ENCODE measurements around the gene GDF3.
A peak's percentile ranks its signal among the peaks of the same experiment; 100 is the strongest.
"Not testable (repeated sequence)": the region's sequence is repeated elsewhere in the genome, so short reads cannot be mapped to it uniquely, and the experiment has no call there.

Gene GDF3

DNA sequence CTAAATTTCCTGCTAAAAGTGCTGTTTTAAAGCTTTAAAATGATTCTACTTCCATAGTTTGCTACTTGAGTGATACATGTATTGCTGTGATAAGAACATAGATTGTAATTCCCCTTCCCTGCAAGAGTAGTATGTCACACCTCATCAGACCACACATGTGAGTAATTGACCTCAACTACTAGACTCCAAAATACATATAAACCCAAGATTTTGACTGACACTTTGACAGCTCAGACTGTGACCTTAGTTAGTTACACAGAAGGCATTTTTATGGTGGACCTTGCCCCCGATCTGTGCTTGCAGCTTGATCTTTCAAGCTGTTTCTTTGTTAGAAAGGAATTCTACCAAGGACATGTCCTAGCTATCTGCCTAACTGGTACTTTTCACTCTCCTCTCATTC lies 48.5 kb downstream of the GDF3 start:
- no peak for TF ChIP-seq JUND (IDR thresholded peaks at IDR 0.05; ENCODE audit: low read depth)
- in situ Hi-C loops (cut with HindIII; ENCODE audit: low pct_unique_long_range_greater_than_20kb, low sequenced_read_pairs), result no loop called here
- no peak for DNase-seq (ENCODE audit: low read depth in 1 of 2, low spot score in 1 of 2)

DNA sequence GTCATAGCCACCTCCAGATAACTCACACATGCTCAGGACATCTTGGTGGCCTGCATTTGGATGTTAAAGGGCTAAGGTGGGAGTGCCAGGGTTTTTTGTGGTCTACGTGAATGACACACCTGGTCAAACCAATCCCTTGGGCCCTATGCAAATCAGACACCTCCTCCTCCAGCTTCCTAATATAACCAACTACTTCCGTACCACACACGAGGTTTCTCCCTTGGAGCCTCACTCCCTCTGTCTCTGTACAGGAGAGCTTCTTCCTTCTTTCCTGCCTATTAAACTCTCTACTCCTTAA lies 49.4 kb downstream of the GDF3 start:
- TF ChIP-seq JUND (IDR thresholded peaks at IDR 0.05; ENCODE audit: low read depth), result no peak
- no peak for DNase-seq (ENCODE audit: low read depth in 1 of 2, low spot score in 1 of 2)
- in situ Hi-C loops (cut with HindIII; ENCODE audit: low pct_unique_long_range_greater_than_20kb, low sequenced_read_pairs), result no loop called here

- TF ChIP-seq JUND (IDR thresholded peaks at IDR 0.05; ENCODE audit: low read depth), result no peak
- DNase-seq (ENCODE audit: low read depth in 1 of 2, low spot score in 1 of 2), result peak in 1 of 2 experiments; percentile 13
- in situ Hi-C loops (cut with HindIII; ENCODE audit: low pct_unique_long_range_greater_than_20kb, low sequenced_read_pairs), result no loop called here
Observed at GRCh38 chr12:7645395-7646177, 50.0 kb downstream of the GDF3 start.

DNA sequence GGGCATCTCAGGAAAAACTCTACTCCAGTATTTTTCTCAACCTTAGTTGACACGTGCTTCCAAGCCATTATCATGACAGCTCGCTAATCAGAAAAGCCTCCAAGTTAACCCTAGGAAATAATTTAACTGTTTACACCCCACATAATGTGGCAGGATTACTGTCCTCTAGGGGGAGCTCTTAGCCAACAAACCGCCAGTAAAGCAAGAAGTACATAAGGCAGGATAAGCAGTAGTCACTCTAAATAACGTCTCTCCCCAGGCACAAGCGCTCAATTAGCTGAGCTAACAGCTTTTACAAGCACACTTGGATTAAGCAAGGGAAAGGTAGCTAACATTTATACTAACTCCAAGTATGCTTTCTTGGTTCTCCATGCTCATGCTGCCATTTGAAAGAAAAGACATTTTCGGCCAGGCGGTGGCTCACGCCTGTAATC lies 52.7 kb downstream of the GDF3 start:
- in situ Hi-C loops (cut with HindIII; ENCODE audit: low pct_unique_long_range_greater_than_20kb, low sequenced_read_pairs), result no loop called here
- TF ChIP-seq JUND (IDR thresholded peaks at IDR 0.05; ENCODE audit: low read depth), result no peak
- peak in 1 of 2 experiments; percentile 30 for DNase-seq (ENCODE audit: low read depth in 1 of 2, low spot score in 1 of 2)

GRCh38 chr12:7642287-7642686 lies 53.3 kb downstream of the GDF3 start:
- in situ Hi-C loops (cut with HindIII; ENCODE audit: low pct_unique_long_range_greater_than_20kb, low sequenced_read_pairs), result no loop called here
- DNase-seq (ENCODE audit: low read depth in 1 of 2, low spot score in 1 of 2), result no peak
- no peak for TF ChIP-seq JUND (IDR thresholded peaks at IDR 0.05; ENCODE audit: low read depth)

DNA sequence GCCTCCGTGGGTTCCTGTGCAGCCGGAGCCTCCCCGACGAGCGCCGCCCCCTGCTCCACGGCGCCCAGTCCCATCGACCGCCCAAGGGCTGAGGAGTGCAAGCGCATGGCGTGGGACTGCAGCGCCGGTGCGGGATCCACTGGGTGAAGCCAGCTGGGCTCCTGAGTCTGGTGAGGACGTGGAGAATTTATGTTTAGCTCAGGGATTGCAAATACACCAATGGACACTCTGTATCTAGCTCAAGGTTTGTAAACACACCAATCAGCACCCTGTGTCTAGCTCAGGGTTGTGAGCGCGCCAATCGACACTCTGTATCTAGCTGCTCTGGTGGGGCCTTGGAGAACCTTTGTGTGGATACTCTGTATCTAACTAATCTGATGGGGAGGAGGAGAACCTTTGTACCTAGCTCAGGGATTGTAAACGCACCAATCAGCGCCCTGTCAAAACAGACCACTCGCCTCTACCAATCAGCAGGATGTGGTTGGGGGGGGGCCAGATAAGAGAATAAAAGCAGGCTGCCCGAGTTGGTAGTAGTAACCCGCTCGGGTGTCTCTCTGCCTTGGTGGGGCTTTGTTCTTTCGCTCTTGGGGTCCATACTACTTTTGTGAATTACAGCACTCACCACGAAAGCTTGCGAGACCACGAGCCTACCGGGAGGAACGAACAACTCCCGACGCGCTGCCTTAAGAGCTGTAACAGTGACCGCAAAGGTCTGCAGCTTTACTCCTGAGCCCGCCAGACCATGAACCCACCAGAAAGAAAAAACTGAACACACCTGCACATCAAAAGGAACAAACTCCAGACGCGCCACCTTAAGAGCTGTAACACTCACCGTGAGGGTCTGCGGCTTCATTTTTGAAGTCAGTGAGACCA lies 55.2 kb downstream of the GDF3 start:
- in situ Hi-C loops (cut with HindIII; ENCODE audit: low pct_unique_long_range_greater_than_20kb, low sequenced_read_pairs), result not testable (repeated sequence)

More for the DNA sequence above, 55.2 kb downstream of the GDF3 start:
- DNase-seq (ENCODE audit: low read depth in 1 of 2, low spot score in 1 of 2), result not testable (repeated sequence)

Data from T47D (cell line).